GM19467 (cell line): ENCODE measurements around the gene GPR146.

Experiments
- ATAC-seq: cut with Tn5 transposase; IDR thresholded peaks from one replicate; pipeline ENCODE4 v1.9.1; 2021; ENCODE audit warnings: mild to moderate bottlenecking, moderate library complexity; ENCODE audit not compliant: unreplicated experiment

Gene GPR146

GRCh38 chr7:1090686-1091643 is 46.6 kb downstream of the GPR146 start:
- ATAC-seq = no peak

DNA sequence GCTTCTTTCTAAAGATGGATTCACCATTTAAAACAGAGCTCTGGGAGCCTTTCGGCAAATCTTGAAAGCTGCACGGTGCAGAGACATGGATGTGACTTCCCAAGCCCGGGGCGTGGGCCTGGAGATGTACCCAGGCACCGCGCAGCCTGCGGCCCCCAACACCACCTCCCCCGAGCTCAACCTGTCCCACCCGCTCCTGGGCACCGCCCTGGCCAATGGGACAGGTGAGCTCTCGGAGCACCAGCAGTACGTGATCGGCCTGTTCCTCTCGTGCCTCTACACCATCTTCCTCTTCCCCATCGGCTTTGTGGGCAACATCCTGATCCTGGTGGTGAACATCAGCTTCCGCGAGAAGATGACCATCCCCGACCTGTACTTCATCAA is 47.3 kb downstream of the GPR146 start:
- no peak for ATAC-seq

- ATAC-seq = no peak
Observed at GRCh38 chr7:1092161-1092632, 47.9 kb downstream of the GPR146 start.

DNA sequence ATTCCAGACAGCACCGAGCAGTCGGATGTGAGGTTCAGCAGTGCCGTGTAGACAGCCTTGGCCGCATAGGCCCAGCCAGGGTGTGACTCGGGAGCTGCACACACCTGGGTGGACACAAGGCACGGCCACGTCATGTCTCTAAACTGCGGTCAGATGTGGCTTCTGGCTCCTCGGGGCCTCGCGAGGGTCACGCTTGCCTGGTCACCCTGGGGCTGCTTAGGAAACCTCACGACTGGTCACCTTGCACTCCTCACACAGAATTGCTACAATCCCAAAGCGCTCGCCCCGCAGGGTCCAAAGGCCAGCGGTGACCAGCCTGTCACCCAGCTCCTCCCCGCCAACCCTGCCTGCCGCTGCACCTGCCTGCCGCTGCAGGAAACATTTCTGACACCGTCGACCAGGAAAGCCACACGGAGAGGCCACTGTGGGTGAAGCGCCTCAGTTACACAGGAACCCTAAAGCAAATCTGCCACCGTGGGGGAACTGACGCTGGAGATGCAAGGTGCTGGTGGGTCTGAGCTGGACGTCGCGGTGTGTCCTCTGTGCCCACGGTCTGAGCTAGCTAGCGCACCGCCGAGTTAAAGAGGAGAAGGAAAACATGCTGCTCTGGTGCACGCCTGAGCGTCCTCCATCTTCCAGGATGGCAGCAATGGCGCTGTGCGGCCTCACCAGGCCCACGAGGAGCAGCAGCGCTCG is 48.6 kb downstream of the GPR146 start:
- ATAC-seq = no peak

GRCh38 chr7:1093502-1093843 is 49.1 kb downstream of the GPR146 start:
- no peak for ATAC-seq

GRCh38 chr7:1093916-1094508 is 49.7 kb downstream of the GPR146 start:
- no peak for ATAC-seq

- no peak for ATAC-seq
Observed at GRCh38 chr7:1094870-1095269, 50.5 kb downstream of the GPR146 start.

DNA sequence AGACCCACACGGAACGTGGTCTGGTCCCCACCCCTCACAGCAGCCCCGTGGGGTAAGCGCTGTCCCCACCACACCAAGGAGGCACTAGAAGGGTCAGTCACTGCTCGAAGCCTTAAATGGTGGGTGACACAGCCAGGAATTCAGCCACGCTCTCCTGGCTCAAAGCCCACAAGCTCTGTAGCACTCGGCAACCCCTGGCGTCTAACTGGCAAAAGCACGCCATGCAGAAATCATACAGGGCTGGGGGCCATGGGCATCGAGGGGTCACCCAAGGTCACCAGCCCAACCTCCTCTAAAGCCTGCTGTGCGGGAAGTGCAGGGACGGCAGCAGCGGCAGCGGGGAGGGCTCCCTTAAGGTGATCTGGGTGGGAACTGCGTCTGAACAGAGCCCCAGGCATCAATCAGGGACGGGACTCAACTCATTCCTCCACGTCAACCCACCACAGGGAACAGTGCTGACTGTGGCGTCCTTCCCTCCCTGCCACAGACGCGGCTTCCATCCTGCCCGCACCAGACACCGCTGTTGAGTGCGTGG is 51.3 kb downstream of the GPR146 start:
- ATAC-seq = no peak

- no peak for ATAC-seq
Observed at GRCh38 chr7:1096156-1097119, 52.1 kb downstream of the GPR146 start.

GRCh38 chr7:1097120-1097504 is 52.8 kb downstream of the GPR146 start:
- no peak for ATAC-seq

- no peak for ATAC-seq
Observed at GRCh38 chr7:1098243-1099153, 54.2 kb downstream of the GPR146 start.

DNA sequence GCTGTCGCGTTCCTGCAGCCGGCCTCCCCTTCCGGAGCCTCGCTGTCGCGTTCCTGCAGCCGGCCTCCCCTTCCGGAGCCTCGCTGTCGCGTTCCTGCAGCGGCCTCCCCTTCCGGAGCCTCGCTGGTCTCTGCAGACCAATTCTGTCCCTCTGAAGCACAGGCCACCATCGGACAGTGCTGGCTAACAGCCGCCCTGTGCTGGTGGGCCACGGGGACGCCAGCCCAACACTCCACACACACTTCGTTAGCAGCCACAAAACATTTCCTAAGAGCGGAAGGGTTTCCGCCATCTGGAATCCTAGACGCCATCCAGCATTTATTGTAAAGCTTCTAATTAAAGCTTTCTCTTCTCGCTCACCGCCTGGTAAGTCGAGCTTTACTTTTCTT is 54.8 kb downstream of the GPR146 start:
- no peak for ATAC-seq

- no peak for ATAC-seq
Observed at GRCh38 chr7:1099637-1100036, 55.3 kb downstream of the GPR146 start.

- ATAC-seq = no peak
Observed at GRCh38 chr7:1100386-1100785, 56.0 kb downstream of the GPR146 start.

GRCh38 chr7:1100834-1101562 is 56.7 kb downstream of the GPR146 start:
- no peak for ATAC-seq

DNA sequence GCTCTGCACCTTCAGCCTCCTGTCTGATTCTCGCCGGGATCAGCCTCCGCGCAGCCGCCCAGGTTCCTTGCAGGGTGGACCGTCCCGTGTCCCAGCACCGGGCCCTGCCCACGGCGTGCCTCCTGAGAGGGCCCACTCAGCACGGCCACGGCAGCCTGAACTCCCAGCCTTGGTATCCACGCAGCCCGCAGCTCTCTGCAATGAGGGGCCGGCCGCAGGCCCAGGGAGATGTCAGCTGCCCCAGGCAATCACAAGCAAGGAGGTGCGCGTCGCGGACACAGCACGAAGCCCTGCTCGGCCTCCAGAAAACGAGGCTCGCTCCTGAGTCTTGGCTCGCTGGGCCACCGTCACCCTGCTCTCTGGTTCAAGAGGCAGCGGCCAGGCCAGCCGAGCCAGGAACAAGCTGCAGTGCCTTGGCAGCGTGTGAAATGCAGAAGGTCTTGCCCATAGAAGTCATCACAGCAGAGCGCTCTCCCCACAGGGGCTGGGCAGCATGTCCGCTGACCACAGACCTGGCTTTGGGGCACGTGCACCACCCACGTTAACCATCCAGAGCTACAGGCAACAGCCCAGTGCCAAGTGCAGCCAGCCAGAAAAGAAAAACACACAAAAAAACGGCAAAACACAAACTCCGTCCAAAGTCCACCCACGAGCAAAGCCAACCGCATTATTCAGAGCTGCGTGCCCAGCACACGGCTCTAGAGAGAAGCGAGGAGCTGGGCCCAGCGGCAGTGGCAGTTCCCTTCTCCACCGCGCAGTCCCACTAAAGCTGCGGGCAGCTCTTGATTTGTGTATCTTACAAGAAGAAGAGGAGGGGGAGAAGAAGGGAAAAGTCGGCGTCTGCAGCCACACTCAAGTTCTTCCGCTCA is 57.5 kb downstream of the GPR146 start:
- no peak for ATAC-seq

DNA sequence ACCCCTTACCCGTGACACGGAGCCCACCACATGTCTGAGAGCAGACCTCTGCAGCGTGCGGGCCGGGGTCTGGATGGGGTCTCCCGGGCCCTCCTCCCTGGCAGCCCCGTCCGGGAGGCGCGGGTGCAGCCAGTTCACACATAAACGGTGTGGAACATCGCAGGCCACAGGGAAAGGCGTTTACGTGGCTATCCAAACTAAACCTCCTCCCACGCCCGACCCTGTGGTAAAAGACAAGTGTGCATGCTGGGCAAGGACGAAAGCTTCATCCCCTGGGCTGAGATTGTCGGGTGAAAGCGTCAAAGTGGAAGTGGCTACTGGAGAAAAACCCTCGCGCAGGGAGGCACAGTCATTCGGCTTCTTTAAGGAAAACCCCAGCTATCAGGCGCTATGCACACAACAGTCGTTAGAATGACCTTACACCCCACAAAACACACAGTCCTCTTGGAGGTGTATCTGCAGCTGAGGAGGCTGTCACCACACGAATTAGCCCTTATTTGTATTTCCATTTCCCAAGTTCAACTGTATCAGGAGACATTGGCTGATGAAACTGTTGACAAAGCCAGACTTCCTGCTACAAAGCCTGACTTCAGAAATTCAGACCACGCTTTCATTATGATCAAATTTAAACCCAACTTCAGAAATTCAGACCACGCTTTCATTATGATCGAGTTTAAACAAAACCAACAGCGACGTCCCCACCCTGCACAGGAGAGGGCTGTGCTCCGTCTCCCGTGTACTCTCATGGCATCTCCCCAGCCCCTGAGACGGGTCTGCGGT is 58.9 kb downstream of the GPR146 start:
- no peak for ATAC-seq
